Left renal pelvis (tissue), 4 donors: ENCODE measurements around the gene RAPGEF3. TPM values are rescaled to one million over a fixed set of nuclear protein-coding genes. Genes with fewer than 3 reads are reported as not detected.

Experiments
- DNase-seq, 4 donors: peaks; one replicate each; pipeline ENCODE4 v3.0.0-alpha.2; 2013; ENCODE audit warnings: low read depth in 4 of 4, low spot score in 3 of 4
- polyA plus RNA-seq, 4 donors: library from polyadenylated mRNA; unstranded; fragments of 120-200 nt; gene quantifications; one replicate each; pipeline ENCODE4 v1.2.1, GENCODE V29; 2013; ENCODE audit not compliant: insufficient read length in 4 of 4

The RAPGEF3 gene
- polyA plus RNA-seq, 4 donors, result 10.8 to 115 (median 60.0) TPM

- DNase-seq, result no peak
Measured at GRCh38 chr12:47744778-47745436, 13.8 kb downstream of the RAPGEF3 start.

- no peak for DNase-seq
Measured at GRCh38 chr12:47744005-47744651, 14.6 kb downstream of the RAPGEF3 start.

GRCh38 chr12:47743311-47743860, 15.3 kb downstream of the RAPGEF3 start:
- DNase-seq, result no peak

- no peak for DNase-seq
Measured at GRCh38 chr12:47742253-47742825, 16.3 kb downstream of the RAPGEF3 start.

DNA sequence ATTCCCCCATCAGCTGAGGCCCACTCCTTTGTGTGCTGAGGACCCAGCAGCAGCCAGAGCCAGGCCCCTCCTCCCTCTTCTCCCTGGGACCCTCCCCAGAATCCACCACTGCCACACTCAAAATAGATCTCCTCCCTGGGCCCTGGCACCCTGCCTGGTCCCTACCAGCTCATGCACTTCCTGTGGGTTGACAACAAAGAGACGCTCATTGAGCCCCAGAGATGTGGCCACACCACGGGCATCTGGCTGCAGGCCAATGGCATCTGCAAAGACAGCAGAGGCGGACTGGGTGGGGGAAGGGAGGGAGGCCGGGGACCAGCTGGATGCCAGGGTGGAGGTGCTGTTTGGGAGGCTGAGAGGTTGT, 17.4 kb downstream of the RAPGEF3 start:
- no peak for DNase-seq

DNA sequence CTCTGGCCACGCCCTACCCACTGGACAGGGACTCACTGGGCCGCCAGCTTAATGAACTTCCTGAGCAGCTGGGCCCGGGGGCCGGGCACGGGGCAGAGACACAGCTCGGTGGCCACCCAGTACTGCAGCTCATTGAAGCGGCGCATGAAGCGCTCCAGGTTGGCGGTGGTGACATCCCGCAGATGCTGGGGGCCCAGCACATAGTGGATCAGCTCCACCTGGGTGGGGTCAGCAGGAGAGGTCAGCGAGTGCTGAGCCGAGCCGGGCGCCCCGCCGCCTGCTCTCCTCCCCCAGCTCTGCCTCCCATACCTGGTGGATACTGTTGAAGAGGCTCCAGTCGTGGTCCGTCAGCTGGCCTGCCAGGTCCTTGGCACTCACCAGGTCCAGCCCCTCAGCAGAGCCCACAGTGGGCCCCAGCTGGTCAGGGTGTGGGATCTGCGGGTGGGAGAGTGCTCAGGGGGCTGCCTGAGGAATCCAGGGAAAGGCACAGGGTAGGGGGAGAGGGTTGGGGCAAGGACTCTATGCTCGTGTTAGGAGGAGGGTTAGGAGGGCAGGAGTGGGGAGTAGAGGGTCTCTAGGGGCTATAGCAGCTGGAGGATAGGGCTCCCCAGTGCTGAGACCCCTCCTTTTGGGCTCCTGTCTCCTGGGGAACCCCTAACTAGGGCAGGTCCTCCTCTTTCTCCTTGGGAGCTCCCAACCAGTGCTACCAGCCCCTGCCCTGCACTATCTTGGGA, 17.9 kb downstream of the RAPGEF3 start:
- no peak for DNase-seq

- DNase-seq, result no peak
Measured at GRCh38 chr12:47739979-47740378, 18.7 kb downstream of the RAPGEF3 start.

- no peak for DNase-seq
Measured at GRCh38 chr12:47739297-47739696, 19.4 kb downstream of the RAPGEF3 start.

- no peak for DNase-seq
Measured at GRCh38 chr12:47737936-47738594, 20.6 kb downstream of the RAPGEF3 start.

DNA sequence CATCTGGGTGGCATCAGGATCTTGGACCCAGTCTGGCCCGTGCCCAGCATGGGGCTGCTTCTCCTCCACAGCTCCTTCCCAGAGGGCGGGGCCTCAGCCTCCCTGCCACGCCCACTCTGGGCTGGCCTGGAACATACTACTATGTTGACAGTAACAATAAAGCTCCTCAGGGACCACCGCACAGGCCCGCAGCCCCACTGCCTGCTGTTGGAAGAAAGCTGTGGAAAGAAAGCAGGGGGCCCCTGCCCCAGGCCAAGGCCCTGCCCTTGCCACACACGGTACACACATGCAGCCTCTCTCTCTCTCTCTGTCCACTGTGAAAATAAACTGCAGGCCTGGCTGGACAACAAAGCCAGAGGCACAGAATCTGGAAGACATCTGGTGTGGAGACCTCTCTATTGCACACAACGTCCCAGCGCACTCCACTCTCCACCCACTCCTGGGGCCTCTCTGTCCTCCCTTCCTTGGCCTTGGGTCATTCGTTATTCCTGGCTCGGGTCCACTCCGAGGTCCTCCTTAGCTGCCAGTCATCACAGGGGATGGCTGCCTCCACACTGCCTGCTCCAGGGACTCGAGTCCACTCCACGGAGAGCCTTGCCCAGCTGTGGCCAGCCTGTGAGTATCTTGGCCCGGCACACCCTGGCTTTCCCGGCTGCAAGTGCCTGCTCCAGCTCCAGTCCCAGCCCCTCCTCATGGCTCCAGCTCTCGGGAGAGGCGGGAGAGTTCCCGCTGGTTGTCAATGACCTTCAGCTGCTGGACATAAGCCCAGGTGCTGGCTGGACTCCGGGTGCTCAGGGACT, 21.6 kb downstream of the RAPGEF3 start:
- DNase-seq, result no peak

- DNase-seq, result no peak
Measured at GRCh38 chr12:47736216-47736615, 22.5 kb downstream of the RAPGEF3 start.

DNA sequence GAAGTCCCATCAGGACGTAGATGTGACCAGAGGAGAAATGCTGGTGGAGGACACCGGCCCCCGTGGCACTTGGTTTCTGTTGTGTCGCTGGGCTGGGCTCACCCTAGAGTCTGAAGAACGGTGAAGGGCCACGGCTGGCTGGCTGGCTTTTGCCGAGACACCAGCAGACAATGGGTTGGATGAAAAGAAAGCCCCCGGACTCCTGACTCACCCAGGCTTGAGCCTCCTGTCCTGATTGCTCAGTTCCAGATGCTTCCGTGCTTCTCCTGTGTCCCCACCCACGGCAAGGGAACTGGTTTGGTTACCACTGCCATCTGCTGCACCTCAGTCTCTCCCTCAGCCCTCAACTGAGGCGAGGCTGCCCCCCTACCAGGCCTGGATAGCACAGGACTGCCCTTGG, 23.0 kb downstream of the RAPGEF3 start:
- DNase-seq, result no peak

GRCh38 chr12:47734725-47735480, 23.8 kb downstream of the RAPGEF3 start:
- no peak for DNase-seq

DNA sequence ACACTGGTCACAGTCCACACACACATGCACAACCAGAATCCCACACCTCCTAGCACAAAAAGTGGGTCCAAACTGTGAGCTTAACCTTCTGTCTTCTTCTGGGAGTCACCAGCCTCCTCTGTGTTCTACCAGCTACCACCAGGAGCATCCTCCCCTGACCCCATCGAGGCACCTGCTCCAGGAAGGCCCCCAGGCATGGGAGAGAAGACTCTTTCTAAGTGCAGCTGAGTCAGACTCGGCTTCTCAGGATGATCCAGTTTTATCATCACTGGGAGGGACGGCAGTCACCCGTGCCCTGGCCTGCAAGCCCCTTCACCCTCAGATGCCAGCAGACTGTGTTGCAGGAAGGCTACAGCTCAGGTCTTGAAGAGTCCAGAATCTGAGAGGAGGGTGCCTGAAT, 25.5 kb downstream of the RAPGEF3 start:
- no peak for DNase-seq

- no peak for DNase-seq
Measured at GRCh38 chr12:47732504-47732903, 26.2 kb downstream of the RAPGEF3 start.

- no peak for DNase-seq
Measured at GRCh38 chr12:47731723-47732122, 27.0 kb downstream of the RAPGEF3 start.

DNA sequence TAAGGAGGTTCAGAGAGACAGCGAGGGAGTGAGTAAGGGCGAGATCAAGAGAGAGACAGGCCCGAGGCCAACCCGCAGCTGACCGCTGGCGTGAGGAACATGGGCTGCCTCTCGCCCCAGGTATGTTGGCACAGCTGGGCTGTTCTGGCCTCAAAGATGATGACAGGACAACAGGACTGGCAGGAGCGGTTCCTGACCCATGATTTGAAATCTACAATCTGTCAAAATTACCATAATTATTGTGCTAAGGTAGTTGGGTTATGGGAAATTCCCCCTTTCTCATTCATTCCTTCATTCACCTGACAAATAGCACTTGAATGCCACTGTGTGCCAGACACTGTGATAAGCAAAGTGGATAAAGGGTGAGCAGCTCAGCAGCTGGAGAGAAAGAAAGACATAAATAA, 28.3 kb downstream of the RAPGEF3 start:
- DNase-seq, result no peak

GRCh38 chr12:47729233-47729632, 29.4 kb downstream of the RAPGEF3 start:
- no peak for DNase-seq

DNA sequence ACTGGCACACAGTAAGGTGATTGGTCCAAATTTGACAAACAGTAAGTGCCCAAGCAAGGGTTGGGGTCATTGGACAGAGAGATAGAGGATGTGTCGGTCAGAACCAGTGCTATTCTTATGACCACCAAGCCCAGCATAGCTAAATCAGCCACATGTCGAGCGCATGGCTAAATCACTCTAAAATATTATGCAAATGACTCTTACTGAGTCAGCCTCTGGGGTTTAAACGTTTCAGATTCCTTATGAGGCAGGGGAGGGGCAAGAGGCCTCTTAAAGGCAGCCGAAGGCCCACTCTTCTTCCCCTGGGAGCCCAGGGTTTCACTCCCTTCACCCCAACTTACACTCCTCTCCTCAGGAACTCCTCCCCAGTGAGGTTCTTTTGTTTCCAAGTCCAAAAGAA, 32.8 kb downstream of the RAPGEF3 start:
- no peak for DNase-seq
